ENCODE results near the gene KIF5A.

DNA sequence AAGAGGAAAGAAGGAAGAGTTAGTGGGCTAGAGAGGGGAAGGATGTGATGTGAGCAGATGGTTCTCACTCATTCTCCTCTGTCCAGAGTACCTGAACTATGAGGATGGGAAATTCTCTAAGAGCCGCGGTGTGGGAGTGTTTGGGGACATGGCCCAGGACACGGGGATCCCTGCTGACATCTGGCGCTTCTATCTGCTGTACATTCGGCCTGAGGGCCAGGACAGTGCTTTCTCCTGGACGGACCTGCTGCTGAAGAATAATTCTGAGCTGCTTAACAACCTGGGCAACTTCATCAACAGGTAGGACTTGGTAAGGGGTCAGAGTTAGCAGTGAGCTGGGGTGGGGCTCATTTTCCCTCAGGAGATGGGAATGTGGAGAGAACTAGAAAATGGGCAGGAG lies 37.2 kb upstream of the KIF5A start:
- TF ChIP-seq, protein P1, sequence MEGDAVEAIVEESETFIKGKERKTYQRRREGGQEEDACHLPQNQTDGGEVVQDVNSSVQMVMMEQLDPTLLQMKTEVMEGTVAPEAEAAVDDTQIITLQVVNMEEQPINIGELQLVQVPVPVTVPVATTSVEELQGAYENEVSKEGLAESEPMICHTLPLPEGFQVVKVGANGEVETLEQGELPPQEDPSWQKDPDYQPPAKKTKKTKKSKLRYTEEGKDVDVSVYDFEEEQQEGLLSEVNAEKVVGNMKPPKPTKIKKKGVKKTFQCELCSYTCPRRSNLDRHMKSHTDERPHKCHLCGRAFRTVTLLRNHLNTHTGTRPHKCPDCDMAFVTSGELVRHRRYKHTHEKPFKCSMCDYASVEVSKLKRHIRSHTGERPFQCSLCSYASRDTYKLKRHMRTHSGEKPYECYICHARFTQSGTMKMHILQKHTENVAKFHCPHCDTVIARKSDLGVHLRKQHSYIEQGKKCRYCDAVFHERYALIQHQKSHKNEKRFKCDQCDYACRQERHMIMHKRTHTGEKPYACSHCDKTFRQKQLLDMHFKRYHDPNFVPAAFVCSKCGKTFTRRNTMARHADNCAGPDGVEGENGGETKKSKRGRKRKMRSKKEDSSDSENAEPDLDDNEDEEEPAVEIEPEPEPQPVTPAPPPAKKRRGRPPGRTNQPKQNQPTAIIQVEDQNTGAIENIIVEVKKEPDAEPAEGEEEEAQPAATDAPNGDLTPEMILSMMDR (IDR thresholded peaks at IDR 0.05) = no peak
- no peak for TF ChIP-seq ZFX (IDR thresholded peaks at IDR 0.05; ENCODE audit: borderline replicate concordance)

Data from 22Rv1 (cell line).